SK-MEL-5 (cell line): Measurements from ENCODE around the gene MAP3K4. TPM values are rescaled to one million over a fixed set of nuclear protein-coding genes. Genes with fewer than 3 reads are reported as not detected.

ENCODE experiments used
- DNase-seq: peaks from one replicate; pipeline ENCODE4 v3.0.0-alpha.2; 2016; ENCODE audit warnings: low read depth, low spot score
- in situ Hi-C: cut with HindIII; loops from 2 replicates; pipeline ENCODE4 v1.10.0; 2016; ENCODE audit warnings: low sequenced_read_pairs, high pct_unique_total_duplicates, low pct_unique_long_range_greater_than_20kb
- total RNA-seq: library from RNA; depleted of rRNA; stranded (reverse); fragments of >200 nt; shearing (Covaris generic); gene quantifications from 2 replicates; pipeline ENCODE4 v1.2.3, GENCODE V29; 2014

MAP3K4 gene
- total RNA-seq, 1 experiment from 2014 or later = 14.6 TPM

DNA sequence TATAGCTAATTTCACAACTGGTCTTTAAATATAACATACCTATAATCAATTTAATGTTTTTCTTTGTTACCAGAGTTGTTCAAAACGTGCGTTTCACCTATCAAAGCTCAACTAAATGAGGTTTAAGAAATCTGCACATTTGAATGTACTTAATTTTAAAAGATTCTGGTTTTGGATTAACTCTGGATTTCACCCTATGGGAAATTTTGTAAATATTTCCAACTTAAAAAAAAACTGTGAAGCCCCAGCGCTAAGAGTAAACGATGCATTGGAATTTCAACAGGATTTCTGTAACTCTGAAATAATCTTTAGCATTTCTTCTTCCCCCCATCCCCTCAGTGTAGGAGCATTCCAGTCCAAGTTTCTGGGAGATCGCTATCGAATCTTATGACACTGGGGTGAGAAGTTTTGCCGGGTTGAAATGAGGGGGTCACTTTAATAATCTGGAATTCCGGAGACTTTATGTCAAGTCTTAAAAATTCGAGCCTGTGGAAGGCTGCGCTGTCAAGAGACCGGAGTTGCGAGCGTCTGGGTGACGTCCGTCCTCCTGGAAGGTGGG lies 643 bp upstream of the MAP3K4 start:
- in situ Hi-C loops = no loop called here
- no peak for DNase-seq

DNA sequence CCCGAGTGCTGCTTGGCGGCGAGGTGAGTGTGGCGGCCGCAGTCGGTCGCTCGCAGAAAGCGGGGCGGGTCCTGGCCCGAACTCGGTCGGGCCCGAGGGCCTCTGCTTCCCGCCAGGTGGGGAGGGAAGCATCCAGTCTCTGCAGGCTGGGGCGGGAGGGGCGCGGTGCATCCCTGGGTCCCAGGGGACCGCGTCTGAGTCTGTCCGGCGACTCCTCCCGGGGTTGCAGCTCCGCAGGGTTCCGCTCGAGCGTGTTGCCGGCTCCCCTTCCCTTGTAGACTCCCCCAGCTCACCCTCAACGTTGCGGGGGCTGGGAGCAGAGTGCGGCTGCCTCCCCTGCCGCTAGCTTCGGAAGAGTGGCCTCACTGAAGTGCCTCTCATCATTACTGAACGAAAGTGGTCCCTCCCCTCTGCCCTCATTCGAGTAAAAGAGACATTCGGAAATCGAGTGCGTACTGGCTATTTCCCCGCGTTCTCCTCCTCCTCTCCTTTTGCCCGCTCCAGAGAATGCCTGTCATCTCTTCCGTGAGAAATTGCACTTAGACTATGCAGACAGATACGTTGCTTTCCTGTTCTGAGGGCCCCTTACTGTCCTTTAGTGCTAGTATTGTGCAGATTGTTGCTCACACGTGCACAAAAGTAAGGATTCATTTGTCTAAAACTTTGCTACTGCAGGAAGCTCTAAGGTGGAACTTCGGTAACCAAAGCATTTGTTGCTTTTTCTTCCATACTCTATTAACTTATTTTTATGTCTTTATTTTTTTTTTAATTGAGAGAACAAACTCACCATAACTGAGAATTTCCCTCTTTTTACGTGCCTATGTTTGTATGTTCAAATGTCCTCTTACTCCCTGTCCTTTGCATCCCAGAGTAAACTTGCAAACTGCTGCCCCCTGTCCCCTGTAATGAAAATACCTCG lies 751 bp downstream of the MAP3K4 start:
- DNase-seq = peak; percentile 70
- in situ Hi-C loops = no loop called here

- DNase-seq = no peak
- in situ Hi-C loops = no loop called here
Observed at GRCh38 chr6:160992980-160993314, 1.4 kb downstream of the MAP3K4 start.

- in situ Hi-C loops = no loop called here
Observed at GRCh38 chr6:160995271-160995670, 3.7 kb downstream of the MAP3K4 start.

GRCh38 chr6:160996131-160996601 lies 4.6 kb downstream of the MAP3K4 start:
- DNase-seq = no peak
- in situ Hi-C loops = no loop called here

More at GRCh38 chr6:160995271-160995670, 3.7 kb downstream of the MAP3K4 start:
- no peak for DNase-seq

DNA sequence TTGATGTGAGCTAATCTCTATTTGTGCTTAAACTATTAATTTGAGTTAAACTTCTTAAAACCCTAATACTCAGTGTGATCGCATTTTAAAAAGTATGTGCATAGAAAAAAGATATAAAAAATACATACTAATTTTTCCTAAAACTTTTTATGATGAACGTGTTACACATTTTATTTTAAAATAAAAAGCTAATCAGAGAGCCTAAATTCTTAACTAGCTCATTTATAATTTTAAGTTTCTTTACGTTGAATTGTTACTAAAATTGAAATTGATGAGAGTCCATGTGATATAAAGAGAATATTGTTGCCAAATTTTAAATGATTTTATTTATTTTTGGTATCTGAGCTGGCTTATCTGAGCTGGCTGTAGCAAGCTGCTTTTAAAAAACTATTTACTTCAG lies 6.6 kb downstream of the MAP3K4 start:
- in situ Hi-C loops = no loop called here
- no peak for DNase-seq

DNA sequence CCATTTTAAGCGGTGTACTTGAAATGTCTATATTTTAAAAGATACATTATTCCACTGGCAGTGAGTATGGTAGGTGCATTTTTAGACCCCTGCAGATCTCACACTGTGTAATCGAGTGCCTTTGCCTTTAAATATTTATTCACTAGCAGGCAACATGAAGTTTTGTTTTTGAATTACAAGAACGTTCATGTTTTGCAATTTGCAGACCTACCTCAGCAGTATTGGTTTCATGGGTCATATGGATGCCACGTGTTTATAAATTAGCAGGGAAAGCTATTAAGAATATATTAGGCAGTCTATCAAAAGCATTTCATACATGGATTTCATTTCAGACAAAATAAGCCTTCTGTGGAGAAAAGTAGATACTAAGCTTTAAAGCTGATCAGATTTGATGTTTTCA lies 7.2 kb downstream of the MAP3K4 start:
- no peak for DNase-seq
- in situ Hi-C loops = no loop called here

DNA sequence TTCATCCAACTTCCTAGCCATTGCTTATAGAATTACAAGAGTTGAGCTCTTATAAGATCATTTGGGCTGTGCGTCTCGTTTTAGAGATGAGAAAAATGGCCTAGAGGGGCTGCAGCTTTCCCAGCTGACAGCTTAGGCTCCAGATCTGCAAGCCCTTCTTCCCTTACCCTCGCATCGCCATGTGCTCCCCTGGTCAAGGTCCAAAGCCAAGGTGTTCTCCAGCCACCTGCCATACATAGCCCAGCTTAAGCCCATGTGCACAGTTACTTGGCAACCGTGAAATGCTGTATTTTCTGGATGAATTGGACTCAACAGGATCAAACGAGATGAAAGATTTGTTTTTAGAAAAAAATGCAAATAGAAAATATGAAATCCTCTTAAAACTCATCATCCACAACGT lies 7.9 kb downstream of the MAP3K4 start:
- in situ Hi-C loops = no loop called here
- DNase-seq = no peak

DNA sequence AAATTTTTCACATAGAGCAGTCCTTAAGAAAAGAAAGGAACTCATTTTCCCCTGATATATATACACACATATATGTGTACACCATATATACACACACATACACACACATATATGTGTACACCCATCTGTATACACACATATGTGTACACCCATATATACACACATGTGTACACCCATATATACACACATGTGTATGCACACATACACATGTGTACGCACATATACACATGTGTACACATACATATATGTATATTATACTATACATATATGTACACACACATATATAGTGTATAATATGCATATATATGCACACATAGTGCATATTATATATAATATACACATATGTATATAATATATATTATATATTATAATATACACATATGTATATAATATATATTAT lies 9.1 kb downstream of the MAP3K4 start:
- no peak for DNase-seq
- in situ Hi-C loops = no loop called here

DNA sequence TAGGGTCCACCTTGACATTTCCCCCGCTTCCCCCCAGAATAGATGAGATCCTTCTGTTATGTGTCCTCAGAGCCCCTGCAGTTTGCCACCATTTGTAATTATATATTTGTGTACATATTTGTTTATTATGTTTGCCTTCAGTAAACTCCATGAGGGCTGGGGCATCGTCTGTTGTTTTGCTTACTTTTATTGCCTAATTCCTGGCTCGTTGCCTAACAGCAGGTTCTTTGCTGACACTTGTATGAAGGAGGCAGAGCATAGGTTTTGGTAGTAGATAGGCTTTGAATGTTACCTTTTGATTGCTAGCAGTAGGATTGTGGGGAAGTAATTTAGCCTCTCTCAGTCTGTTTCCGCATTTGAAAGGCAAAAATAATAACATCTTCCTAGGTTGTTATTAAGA lies 9.9 kb downstream of the MAP3K4 start:
- DNase-seq = no peak
- in situ Hi-C loops = no loop called here

- DNase-seq = no peak
- in situ Hi-C loops = no loop called here
Observed at GRCh38 chr6:161003336-161003735, 11.8 kb downstream of the MAP3K4 start.

DNA sequence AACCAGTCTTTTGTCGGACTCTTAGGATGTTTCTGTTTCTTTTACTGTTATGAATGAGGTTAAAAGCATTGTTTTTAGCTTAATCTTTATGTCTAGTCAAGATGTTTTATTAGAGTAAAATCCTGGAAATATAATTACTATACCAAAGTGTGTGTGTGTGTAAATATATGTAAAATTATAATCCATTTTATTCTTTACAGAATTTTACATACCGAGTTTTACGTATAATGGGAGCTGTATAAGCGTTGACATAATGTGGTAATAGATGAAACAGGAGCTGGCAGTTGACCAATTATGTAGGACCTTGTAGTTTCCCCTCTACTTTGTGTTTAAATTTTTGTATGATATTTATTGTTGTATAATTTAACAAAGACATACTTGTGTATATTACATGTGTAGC lies 16.7 kb downstream of the MAP3K4 start:
- in situ Hi-C loops = no loop called here
- no peak for DNase-seq

DNA sequence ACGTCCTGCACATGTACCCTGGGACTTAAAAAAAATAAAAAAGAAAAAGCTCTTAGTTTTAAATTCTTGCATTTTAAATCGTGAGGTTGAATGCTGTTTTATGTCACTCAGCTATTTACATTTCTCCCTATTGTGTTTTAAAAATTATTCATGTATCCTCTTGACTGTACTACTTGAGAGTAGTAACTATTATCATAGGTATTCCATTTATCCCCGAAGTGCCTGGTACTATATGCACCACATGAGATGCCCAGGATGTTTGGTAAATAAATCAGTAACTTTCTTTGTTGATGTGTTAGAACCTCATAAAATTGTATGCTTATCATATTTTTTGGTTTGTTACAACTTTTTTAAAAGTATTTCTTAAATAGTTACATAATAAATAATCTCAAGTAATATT lies 18.4 kb downstream of the MAP3K4 start:
- DNase-seq = no peak

DNA sequence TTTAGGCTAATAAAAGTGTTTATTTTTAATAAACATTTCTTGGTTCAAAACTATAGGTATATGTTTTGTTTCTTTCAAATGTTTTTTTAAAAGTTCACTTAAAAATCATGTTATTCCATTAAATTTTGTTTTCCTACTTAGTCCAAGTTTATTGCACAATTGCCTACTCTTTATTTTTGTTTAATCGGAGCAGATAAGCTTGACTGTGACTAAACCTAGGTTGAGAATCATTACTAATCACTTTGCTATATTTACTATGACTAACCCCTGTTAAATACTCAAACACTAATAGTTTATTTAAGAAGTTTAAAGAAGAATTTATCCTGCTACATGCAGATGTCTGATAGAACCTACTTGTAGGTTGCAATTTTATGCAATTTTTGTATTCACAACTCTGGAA lies 18.8 kb downstream of the MAP3K4 start:
- DNase-seq = no peak
- in situ Hi-C loops = no loop called here

More for the DNA sequence above, 18.4 kb downstream of the MAP3K4 start:
- in situ Hi-C loops = no loop called here

GRCh38 chr6:161011492-161012480 lies 20.2 kb downstream of the MAP3K4 start:
- no peak for DNase-seq
- in situ Hi-C loops = no loop called here

- in situ Hi-C loops = no loop called here
- no peak for DNase-seq
Observed at GRCh38 chr6:161013695-161014094, 22.1 kb downstream of the MAP3K4 start.

- DNase-seq = no peak
- in situ Hi-C loops = no loop called here
Observed at GRCh38 chr6:161017766-161018564, 26.4 kb downstream of the MAP3K4 start.
